Gastrocnemius medialis (tissue), 4 donors: ENCODE measurements around the gene FOXK1.

ENCODE experiments used
- POLR2A ChIP-seq, 2 donors: fragments of 450-650 bp; IDR thresholded peaks; one replicate each; pipeline ENCODE4 v1.6.1; 2017; ENCODE audit warnings: antibody characterized with exemption in 2 of 2, mild to moderate bottlenecking in 2 of 2, moderate library complexity in 2 of 2
- TF ChIP-seq, protein P1 (sequence below), 5 experiments: fragments of 450-650 bp in 3 of 5; fragments of 200-600 bp in 2 of 5; sonication (generic) in 2 of 5; IDR thresholded peaks in 4 of 5; conservative IDR thresholded peaks in 1 of 5; 1 replicate in 4 of 5; 2 replicates in 1 of 5; pipeline ENCODE4 v1.5.1; 2016 to 2019; ENCODE audit warnings: antibody characterized with exemption in 5 of 5, mild to moderate bottlenecking in 3 of 5, moderate library complexity in 3 of 5

DNA sequence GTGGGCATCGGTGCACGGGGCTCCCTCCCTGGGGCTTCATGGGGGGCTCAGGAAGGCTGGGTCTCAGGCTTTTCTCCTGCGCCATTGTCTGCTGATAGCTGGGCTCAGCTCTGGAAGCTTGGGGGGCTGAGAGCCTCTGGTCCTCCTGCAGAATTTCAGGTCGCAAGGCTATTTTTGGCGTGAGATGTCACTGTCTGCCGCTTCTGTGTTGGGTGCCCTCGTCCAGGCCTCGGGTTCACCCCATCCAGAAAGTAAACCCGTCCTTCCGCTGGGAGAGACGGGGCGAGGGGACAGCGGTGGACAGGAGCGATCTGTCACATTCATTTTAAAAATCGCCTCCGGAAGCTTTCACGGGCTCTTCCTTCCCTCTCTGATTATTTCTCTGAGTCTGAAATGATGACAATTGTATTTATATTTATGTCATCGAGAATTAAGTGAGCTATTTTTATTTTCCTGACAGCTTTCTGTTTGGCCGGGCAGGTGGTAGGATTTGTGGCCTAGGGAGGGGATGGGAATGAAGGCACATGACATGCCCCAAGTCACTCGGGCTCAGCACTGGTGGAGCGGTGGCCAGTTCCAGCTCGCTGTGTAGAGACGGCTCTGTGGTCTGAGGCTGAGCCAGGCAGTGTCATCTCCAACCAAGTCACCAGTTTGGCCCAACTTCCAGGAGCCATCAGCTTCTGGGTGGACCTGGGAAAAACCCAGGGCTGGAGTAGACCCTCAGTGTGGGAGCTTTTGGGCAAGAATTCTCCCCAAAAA, 52.7 kb downstream of the FOXK1 start:
- TF ChIP-seq, protein P1, sequence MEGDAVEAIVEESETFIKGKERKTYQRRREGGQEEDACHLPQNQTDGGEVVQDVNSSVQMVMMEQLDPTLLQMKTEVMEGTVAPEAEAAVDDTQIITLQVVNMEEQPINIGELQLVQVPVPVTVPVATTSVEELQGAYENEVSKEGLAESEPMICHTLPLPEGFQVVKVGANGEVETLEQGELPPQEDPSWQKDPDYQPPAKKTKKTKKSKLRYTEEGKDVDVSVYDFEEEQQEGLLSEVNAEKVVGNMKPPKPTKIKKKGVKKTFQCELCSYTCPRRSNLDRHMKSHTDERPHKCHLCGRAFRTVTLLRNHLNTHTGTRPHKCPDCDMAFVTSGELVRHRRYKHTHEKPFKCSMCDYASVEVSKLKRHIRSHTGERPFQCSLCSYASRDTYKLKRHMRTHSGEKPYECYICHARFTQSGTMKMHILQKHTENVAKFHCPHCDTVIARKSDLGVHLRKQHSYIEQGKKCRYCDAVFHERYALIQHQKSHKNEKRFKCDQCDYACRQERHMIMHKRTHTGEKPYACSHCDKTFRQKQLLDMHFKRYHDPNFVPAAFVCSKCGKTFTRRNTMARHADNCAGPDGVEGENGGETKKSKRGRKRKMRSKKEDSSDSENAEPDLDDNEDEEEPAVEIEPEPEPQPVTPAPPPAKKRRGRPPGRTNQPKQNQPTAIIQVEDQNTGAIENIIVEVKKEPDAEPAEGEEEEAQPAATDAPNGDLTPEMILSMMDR (IDR thresholded peaks at IDR 0.05 in 4 of 5, conservative IDR thresholded peaks at IDR 0.05 in 1 of 5): no peak
- peak; percentile 31 to 65 for TF ChIP-seq POLR2A (IDR thresholded peaks at IDR 0.05)
